LNCAP (cell line): Measurements from ENCODE around the gene CAMKK2.

Experiments used
- TF ChIP-seq, protein P1 (sequence below): fragments of 450-650 bp; IDR thresholded peaks from 2 replicates; pipeline ENCODE4 v1.5.1; 2017; ENCODE audit warnings: mild to moderate bottlenecking

CAMKK2 gene

DNA sequence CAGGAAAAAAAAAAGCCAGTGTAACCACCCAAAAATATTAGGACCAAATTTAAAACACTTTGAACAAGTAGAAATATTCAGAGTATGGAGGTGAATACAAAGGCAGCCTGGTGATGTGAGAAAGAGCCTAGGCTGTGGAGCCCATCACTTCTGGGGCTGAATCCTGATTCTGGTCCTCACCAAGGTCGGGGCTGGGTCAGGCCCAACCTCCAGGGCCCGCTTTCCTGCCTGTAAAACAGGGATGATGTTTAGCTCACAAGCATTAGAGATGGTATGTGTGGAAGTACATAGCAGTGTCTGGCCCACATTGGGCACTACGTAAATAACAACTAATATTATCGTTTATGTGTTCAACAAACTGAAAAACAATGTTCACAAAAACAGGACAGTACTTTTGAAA, 7.8 kb upstream of the CAMKK2 start:
- TF ChIP-seq, protein P1, sequence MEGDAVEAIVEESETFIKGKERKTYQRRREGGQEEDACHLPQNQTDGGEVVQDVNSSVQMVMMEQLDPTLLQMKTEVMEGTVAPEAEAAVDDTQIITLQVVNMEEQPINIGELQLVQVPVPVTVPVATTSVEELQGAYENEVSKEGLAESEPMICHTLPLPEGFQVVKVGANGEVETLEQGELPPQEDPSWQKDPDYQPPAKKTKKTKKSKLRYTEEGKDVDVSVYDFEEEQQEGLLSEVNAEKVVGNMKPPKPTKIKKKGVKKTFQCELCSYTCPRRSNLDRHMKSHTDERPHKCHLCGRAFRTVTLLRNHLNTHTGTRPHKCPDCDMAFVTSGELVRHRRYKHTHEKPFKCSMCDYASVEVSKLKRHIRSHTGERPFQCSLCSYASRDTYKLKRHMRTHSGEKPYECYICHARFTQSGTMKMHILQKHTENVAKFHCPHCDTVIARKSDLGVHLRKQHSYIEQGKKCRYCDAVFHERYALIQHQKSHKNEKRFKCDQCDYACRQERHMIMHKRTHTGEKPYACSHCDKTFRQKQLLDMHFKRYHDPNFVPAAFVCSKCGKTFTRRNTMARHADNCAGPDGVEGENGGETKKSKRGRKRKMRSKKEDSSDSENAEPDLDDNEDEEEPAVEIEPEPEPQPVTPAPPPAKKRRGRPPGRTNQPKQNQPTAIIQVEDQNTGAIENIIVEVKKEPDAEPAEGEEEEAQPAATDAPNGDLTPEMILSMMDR, result no peak

DNA sequence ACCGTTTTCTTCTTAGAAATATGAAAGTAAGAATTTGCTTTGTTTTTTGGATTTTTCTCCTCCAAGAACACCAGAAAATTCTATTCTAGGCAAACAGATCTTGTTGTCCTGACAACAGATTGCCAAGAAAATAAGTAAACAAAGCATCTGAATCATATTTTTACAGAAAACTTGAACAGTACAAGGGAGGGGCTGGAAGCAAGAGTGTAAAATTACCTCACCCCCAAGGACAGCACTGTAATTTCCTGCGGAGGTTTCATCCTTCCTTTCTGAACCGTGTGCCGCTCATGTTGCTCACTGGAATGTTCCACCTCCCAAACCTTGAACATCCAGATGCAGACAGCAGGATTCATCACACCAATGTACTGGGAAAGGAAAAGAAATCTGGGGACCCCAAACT, 5.4 kb upstream of the CAMKK2 start:
- TF ChIP-seq, protein P1, result no peak

DNA sequence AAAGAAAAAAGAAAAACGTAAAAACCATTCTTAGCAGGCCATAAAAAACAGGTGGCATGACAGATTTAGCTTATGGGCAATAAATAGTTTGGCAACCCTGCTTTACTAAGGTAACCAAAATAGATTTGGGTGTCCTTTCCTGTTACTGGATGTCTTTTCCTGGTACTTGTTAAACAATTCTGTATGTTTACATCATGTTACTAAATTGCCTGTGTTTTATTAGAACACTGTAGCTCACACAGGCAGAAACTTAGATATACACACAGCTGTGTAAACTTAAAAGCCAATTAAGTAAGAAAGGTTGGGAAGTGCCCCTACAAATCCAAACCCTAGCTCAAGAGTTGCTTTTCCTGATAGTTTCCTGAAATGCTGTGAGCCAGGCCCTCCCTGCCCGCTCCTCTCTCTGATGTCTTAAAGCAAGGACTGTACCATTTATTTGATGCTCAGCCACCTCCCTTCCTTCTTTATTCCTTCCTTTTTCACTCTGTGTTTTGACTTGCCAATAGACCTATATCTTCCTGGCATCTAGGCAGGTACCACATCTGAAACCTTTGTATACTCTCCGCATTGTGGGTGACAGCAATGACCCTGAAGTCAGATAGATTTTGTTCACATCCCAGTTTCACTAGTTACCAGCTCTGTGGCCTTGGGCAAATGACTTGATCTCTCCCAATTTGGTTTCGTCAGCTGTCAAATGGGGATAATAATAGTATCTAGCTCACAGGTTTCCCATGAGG, 3.7 kb upstream of the CAMKK2 start:
- TF ChIP-seq, protein P1, result no peak

DNA sequence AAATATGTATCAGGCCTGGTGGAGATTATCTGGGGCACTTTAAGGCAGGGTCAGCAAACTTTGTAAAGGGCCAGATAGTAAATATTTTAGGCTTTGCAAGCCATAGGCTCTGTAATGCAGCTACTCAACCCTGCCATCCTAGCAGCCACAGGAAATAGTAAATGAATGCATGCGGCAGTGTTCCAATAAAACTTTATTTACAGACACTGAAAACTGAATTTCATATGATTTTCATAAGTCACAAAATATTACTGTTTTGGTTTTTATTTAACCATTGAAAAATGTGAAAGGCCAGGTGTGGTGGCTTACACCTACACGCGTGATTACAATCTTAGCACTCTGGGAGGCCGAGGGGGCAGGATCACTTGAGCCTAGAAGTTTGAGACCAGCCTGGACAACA, 3.2 kb upstream of the CAMKK2 start:
- TF ChIP-seq, protein P1, result no peak

DNA sequence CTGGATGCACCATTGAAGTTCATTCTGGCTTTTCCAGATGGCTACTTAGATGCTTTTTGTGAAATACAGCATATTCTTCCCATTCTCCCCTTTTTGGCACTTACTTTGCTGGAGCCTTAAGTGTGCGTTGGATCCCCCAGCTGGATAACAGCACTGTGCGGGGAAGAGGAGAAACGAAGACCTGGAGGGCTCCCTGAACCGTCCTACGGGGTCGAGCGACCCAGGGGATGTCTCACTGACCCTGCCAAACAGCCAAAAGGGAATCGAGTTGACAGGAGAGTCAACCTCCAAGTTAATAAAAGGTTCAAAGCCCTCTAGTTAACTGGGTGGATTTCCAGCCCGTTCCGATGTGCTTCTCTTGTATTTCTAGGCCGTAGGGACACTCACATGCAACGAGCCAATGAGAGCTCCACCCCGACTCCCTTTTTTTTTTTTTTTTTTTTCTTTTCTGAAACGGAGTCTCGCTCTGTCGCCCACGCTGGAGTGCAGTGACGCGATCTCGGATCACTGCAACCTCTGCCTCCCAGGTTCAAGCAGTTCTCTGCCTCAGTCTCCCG, 1.0 kb upstream of the CAMKK2 start:
- TF ChIP-seq, protein P1, result no peak

DNA sequence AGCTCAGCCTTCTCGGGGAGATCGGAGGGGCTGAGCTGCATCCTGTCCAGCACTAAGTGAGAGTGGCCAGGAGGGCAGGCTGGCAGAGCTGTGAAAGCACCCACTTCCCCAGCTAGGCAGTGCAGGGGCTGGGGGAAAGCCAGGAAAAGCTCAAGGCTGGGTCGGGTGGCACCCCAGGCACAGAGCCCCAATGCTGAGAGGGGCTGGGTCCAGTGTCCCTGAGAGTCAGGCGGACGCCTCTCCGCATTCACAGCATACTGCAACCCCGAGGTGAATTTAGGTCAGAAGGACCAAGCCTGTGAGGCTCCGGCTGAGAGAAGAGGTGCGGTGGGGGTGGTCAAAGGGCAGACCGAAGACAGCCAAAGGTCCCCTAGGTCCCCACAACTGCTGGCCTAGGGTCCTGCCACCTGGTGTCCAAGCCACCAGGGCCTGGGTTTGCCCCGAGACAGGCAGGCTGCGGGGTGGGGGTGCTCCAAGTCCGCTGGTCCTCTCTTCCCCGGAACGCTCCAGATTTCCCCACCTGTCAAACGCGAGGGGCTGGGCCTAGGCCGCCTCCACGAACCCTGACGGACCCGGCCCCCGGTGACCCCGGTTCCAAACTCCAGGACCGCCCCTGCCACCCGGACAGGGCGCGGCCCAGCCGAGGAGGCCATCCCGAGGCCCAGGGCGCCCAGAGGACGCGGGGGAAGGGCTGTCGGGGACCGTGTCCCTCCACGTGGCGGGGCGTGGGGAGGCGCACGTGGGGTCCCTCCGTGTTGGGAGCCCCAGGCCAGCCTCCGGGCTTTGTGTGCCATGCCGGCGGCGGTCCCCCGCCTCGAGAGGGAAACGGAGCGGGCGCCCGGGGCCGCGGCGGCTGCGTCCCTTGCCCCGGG, 527 bp downstream of the CAMKK2 start:
- TF ChIP-seq, protein P1, result no peak

DNA sequence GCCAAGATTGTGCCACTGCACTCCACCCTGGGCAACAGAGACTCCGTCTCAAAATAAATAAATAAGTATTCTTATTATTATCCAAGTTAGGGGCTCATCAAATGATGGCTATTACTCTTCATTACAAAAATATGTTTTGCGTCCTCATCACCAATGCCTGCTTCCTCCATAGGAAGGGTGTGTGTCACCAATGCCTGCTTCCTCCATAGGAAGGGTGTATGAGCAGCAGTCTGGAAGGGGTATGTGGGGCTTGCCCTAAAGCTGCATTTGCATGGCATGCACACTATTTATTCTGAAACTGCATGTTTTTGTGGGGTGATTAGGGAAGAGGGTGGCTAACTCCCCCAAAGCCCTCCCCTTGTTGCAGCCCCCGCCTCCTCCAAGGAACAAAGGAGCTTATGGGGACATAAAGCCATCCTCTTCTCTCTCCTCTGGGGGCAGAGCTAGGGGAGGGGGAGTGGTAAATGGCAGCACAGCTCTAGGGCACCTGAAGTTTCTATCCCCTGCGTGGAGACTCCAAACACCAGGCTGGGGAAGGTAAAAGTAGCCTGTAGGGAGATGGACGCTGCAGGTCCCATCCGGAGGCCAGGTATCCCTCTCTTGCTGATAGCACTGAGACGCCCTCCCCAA, 1.3 kb downstream of the CAMKK2 start:
- TF ChIP-seq, protein P1, result no peak
